ENCODE data around the gene LIN28B.
"Not testable (repeated sequence)": the region's sequence is repeated elsewhere in the genome, so short reads cannot be mapped to it uniquely, and the experiment has no call there.

Gene LIN28B

DNA sequence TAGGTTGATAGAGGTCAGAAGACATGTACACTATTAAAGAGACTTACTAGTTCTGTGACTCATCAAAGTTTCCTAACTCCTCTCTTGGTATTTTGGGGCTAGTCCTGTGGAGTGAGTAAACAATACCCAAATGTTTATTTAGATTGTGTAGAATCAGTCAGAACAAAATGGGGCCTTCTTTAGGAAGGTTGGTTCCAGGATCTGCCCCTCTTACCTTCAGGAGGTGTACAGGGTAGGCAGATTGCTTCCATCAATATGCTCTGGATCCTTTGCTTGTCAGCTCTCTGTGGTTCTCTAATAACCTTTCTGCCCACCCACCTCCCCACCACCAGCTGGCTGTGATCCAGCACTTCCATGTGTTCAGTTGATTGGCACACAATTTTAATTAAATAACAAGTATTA lies 115.9 kb downstream of the LIN28B start:
- DNase-seq, result no peak

DNA sequence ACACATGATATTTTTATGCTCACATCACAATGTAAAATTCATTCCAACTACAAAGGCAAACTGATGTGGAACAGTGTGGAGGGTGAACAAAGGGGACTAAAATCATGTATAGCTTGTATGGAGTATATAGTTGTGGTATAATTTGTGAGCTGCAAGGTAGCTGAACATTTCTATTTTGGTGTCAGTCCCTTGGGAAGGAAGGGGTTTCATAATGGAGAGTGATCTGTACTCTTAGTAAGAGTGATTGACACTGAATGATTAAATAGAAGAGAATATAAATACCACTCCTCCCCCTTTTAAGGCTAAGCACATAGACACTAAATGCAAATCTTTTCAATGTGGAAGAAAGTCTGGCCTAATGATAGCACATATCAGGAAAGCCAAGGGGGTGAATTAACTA lies 118.3 kb downstream of the LIN28B start:
- no peak for DNase-seq

GRCh38 chr6:105076418-105076817 lies 119.5 kb downstream of the LIN28B start:
- DNase-seq, result not testable (repeated sequence)

- no peak for DNase-seq
These were observed 120.9 kb downstream of the LIN28B start for GRCh38 chr6:105077596-105078385.

GRCh38 chr6:105078386-105078708 lies 121.4 kb downstream of the LIN28B start:
- no peak for DNase-seq

DNA sequence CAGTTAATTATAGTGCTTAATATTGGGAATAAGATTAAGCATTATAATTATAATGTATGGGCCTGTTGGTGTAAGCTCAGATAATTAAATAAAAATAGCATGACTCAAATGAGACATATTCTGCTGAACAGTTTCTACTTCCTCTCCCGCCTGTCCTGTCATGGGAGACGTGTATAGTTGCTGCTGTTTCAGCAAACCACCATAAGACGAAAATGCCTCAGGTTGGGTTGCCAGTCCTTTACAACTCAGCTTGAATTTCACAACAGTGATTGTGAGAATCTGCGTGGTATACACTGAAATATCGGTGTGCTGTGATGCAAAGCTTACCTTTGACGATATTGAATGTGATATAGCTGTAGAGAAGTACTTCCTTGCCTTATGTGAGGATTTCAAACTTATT lies 123.4 kb downstream of the LIN28B start:
- DNase-seq, result no peak

DNA sequence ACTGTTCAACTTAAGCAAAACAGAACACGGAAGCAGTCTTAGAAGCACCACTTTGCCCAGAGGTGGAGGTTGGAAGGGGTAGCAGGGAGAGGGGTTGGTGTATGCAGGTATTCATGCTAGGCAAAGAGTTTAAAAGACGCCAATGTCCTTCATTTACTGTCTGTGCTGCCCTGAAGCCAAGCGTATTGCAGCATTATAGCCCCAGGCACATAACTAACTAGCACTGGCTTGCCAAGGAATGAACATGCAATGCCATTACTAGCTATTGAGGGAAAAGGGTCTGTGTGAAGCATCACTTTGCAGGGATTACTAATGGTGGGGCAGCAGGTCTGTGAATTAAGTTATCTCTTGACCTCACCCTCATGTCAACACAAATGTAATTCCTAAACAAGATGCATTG lies 124.8 kb downstream of the LIN28B start:
- DNase-seq, result not testable (repeated sequence)

DNA sequence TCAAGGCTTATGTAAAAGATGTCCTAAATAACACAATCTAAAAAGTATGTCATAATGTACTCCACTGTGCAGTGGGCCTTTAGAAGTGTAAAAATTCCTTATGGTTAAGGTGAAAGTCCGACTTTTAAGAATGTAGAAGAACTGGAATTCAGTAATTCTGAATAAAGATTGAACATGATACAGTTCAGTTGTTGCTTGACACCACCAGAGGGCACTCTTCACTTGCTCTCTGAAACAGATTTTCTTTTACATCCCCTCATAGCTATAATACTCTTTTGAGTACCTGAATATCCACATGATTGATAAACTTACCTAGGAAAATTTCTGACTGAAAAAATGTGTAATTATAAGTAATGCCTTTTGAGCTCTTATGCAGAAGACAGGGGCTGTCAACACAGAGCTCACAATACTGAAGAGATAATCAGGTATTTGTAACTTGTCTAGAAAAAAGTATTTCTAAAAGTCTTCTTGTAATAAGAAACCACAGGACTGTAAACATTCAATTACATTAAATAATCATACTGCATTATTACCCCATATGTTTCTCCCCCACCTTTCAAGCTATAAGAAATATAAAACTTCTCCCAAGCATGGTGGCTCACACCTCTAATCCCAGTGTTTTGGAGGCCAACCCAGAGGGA lies 130.8 kb downstream of the LIN28B start:
- DNase-seq, result no peak

DNA sequence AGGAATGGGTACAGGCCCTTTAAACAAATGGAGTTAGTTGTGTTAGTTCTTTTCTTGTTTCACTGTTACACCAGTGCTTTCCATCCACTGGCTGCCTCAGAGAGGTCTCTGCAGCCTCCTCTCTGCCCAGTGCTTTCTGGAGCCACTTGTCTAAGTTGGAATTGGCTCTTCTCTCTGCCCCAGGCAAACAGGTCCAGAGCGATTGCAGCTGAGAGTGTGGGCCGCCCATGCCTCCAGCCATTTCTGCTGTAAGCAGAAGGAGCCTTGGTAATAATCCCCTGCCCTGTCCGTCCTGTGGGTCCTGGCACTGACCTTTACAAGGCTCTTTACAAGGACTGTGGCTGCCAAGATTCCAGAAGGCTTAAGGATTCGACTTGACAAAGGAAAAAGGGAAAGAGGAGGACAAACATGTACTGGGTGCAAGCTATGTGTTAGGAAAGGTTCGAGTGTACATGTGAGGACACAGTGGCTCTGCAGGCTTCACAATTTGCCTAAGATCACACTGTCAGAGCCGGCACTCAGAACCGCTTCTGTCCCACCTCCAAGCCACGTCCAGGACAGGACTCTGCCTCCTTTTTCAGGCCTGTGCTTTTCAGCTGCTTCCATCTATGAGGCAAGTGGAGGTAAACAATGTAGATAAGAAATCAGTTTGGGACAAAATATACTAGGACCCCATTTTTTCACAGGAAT lies 134.4 kb downstream of the LIN28B start:
- DNase-seq, result no peak

DNA sequence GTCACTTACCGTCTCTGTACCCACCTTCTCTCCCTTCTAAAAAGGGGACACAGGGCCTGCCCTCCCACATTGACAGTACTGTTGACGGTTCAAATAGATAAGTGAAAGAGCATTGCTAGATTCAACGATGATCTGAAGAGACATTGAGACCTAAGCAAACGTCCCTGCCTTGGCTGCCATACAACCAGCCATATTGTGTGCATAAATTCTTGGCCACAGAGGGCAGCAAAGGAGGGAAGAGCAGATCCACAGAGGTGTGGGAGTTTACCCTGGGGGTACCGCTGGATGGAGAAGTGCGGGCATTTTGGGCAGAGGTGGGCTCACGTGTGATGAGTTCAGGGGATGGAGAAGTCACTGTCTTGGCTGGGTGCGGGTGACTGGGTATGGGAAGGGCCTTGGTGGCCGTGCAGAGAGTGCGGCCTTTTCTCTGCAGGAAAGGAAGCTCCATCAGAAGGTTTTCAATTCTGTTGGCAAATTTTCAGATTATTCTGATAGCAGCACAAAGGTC lies 137.3 kb downstream of the LIN28B start:
- DNase-seq, result no peak

DNA sequence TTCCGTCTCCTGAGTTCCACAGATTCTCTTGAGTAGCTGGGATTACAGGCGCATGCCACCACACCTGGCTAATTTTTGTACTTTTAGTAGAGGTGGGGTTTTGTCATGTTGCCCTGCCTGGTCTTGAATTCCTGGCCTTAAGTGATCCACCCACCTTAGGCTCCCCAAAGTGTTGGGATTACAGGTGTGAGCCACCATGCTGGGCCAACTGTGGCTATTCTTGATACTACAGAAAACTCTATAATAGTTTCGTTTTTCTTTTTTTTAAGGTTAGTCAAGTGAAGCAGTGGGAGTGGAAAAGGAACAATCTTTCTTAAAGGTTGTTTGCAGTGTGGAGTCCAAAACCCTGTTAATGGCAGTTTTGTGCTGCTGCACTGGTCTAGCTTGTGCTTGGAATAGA lies 138.2 kb downstream of the LIN28B start:
- no peak for DNase-seq

DNA sequence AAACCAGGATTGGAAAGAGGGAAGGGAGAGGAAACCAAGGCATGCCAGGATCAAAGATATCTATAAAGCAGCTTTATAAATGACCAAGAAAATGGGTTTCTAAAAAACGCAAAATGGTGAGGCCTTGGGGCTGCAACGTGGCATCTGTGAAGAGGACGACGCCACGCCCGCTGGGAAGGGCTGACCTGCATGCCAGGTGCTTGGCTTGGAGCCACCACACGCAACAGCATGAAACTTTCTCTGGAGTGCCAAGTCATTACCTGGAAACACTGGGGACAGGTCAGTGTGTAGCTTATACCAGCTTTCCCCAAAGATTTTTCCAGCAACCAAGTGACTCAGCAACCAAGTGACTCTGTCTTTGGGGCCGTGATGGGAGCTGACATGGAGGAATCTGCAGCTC lies 140.4 kb downstream of the LIN28B start:
- no peak for DNase-seq

GRCh38 chr6:105099371-105099770 lies 142.5 kb downstream of the LIN28B start:
- DNase-seq, result no peak

GRCh38 chr6:105102186-105102585 lies 145.3 kb downstream of the LIN28B start:
- no peak for DNase-seq

DNA sequence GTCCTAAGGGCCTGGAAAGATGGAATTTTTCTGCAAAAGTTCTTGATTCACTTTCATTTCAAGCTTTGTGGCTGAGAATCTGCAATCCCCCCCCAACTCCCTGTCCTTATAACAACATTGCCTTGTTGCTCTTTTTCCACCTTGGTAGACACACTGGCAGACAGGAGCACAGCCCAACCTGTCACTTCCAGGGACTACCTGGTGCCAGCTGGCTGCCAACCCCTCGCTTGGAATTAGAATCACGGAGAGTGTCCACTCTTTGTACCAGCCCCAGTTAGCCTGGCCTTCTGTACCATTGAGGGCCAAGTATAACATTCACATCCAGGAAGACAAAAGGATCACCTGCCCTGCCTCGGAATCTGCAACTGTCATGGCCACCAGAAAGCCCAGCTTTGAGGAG lies 148.2 kb downstream of the LIN28B start:
- no peak for DNase-seq

GRCh38 chr6:105106260-105106659 lies 149.4 kb downstream of the LIN28B start:
- DNase-seq, result no peak

DNA sequence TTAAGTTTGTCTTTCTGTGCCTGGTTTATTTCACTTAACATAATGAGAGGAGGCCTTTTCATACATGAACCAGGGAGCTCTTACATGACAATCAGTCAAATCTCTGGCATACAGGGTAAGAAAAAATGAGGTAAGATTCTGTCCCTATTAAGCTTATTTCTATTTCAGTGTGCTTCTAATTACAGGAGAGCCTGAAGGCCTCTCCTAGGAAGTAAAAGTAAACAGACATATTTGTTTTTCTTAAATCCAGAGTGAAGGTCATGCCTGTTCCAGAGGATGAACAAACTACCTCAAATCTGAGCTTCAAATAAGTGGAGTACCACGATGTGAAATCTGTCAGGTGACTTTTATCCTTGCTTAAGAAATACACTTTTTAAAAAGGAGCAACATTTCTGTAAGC lies 150.3 kb downstream of the LIN28B start:
- DNase-seq, result no peak

DNA sequence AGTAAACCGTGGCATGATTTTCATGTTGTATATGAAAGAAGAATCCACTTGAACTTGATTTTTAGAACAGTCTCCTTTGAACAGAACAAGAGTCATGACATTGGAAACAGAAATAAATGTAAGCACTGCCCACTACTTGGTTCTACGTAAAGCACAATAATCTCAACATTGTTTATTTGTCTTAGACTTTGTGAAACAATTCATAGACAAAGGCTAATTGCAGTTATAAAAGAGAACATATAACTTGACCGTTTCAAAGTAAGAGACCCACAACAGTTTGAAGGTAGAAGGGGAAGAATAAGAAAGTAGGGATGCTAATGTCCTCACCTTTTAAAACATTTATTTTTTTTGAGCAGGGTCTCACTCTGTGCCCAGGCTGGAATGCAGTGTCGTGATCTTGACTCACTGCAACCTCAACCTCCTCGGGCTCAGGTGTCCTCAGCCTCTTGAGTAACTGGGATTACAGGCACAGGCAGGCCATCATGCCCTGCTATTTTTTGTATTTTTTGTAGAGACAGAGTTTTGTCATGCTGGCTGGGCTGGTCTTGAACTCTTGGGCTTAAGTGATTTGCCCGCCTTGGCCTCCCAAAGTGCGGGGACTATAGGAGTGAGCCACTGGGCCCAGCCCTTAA lies 151.8 kb downstream of the LIN28B start:
- no peak for DNase-seq

DNA sequence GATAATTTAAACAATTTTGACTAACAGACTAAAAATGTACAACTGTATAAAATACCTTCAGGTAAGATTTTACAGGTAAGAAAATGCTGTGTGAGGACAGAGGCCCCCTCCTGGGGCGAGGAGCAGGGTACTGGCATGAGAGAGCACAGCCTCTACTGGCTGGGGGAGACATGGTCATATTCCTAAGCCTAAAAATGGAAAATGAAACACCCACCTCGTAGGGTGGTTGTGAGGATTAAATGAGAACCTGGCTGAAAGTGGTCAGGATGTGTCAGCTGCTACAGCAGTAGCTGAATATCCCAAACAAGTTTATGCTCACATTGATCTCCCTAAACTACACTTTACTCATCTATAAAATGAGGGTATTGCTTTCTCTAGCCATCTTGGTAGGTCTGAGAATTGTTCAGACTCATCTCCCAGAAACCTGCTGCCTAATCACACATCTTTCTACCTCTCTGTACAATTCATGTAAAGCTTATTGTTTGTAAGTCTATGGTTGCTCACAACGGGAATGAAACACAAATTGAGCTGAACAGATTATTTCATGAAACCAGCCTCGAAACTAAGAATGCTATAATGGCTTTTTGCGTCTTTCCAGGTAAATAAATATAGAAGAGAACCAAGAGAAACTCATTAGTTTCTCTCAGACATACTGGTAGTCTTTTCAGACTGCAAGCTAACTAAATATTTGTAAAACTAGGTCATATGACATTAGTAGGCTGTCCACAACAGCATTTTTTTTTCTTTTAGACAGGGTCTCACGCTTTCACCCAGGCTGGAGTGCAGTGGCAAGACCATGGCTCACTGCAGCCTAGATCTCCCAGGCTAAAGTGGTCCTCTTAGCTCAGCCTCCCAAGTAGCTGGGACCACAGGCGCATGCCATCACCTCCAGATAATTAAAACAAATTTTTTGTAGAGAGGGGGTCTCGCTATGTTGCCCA lies 153.3 kb downstream of the LIN28B start:
- DNase-seq, result no peak

- DNase-seq, result no peak
These were observed 154.2 kb downstream of the LIN28B start for GRCh38 chr6:105111105-105111504.

DNA sequence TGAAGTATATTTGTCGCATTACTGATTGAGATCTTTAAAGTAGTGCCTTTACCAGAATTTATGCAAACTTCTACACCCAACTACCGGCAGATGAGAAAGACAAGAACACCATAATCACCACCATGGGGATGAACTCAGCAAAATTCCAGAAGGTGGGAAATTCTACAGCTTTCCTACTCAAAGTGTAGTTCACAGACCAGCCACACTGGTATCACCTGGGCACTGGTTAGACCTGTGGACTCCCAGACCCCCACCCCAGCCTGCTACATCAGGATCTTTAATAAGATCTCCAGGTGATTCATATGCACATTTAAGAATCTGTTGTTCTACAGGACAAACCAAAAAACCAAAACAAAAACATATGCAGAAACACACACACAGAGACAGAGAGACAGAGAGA lies 155.0 kb downstream of the LIN28B start:
- DNase-seq, result no peak

- no peak for DNase-seq
These were observed 155.7 kb downstream of the LIN28B start for GRCh38 chr6:105112577-105112976.

All from stimulated activated CD8-positive, alpha-beta memory T cell treated with anti-CD3 and anti-CD28 coated beads, Interleukin-4, amount 100 ng/mL, for 48 hours (primary cell).